ENCODE measurements around the gene ROR2. TPM values are rescaled to one million over a fixed set of nuclear protein-coding genes. Genes with fewer than 3 reads are reported as not detected.

Gene ROR2
- total and polyA plus RNA-seq, 4 donors: 0.13 to 0.84 (median 0.52) TPM

GRCh38 chr9:91782708-91783214 is 167.3 kb downstream of the ROR2 start:
- Histone ChIP-seq H3K9ac (ENCODE audit: low read depth in 1 of 2, low read length in 2 of 2) (no peak overlapping the region), H3K4me3 (ENCODE audit: low read depth in 1 of 3, low read length in 3 of 3) (no peak overlapping the region), H3K9me3 (ENCODE audit: control insufficient read depth in 4 of 4, low read length in 3 of 4) (peaks cover 0 to 2% (median 0%) of the 10 kb centered on the region in 4 donors), H3K27me3 (ENCODE audit: control insufficient read depth in 4 of 4, insufficient read depth in 4 of 4, low read length in 3 of 4) (peaks cover 0 to 14% (median 0%) of the 10 kb centered on the region in 4 donors), H3K4me1 (ENCODE audit: control insufficient read depth in 4 of 4, insufficient read depth in 4 of 4, low read length in 3 of 4) (no peaks in the 10 kb centered on the region), H3K27ac (ENCODE audit: low read depth in 1 of 2, low read length in 2 of 2) (no peak overlapping the region), H3K36me3 (ENCODE audit: control insufficient read depth in 4 of 4, insufficient read depth in 3 of 4, low read depth in 1 of 4, low read length in 3 of 4) (no peaks in the 10 kb centered on the region)
- TF ChIP-seq EGR1 (IDR thresholded peaks at IDR 0.05; ENCODE audit: low read depth in 2 of 2) (no peak), NR2F2 (IDR thresholded peaks at IDR 0.05) (no peak), HNF4A (conservative IDR thresholded peaks at IDR 0.05) (no peak), FOXA1 (IDR thresholded peaks at IDR 0.05) (no peak), FOXA2 (IDR thresholded peaks at IDR 0.05) (no peak), ATF3 (IDR thresholded peaks at IDR 0.05) (no peak), SP1 (IDR thresholded peaks at IDR 0.05) (no peak), CTCF (IDR thresholded peaks at IDR 0.05; ENCODE audit: low read depth, low read length, missing input control) (no peak), RAD21 (IDR thresholded peaks at IDR 0.05) (no peak)
- TF ChIP-seq, protein P1, sequence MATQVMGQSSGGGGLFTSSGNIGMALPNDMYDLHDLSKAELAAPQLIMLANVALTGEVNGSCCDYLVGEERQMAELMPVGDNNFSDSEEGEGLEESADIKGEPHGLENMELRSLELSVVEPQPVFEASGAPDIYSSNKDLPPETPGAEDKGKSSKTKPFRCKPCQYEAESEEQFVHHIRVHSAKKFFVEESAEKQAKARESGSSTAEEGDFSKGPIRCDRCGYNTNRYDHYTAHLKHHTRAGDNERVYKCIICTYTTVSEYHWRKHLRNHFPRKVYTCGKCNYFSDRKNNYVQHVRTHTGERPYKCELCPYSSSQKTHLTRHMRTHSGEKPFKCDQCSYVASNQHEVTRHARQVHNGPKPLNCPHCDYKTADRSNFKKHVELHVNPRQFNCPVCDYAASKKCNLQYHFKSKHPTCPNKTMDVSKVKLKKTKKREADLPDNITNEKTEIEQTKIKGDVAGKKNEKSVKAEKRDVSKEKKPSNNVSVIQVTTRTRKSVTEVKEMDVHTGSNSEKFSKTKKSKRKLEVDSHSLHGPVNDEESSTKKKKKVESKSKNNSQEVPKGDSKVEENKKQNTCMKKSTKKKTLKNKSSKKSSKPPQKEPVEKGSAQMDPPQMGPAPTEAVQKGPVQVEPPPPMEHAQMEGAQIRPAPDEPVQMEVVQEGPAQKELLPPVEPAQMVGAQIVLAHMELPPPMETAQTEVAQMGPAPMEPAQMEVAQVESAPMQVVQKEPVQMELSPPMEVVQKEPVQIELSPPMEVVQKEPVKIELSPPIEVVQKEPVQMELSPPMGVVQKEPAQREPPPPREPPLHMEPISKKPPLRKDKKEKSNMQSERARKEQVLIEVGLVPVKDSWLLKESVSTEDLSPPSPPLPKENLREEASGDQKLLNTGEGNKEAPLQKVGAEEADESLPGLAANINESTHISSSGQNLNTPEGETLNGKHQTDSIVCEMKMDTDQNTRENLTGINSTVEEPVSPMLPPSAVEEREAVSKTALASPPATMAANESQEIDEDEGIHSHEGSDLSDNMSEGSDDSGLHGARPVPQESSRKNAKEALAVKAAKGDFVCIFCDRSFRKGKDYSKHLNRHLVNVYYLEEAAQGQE (IDR thresholded peaks at IDR 0.05): no peak
- TF ChIP-seq, protein P2, sequence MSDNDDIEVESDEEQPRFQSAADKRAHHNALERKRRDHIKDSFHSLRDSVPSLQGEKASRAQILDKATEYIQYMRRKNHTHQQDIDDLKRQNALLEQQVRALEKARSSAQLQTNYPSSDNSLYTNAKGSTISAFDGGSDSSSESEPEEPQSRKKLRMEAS (IDR thresholded peaks at IDR 0.05): no peak
- 83% methylated on average over 5 of the region's 5 CpGs for WGBS
- DNase-seq (ENCODE audit: low spot score): no peak

GRCh38 chr9:91781906-91782305 is 168.1 kb downstream of the ROR2 start:
- Histone ChIP-seq H3K4me1 (ENCODE audit: control insufficient read depth in 4 of 4, insufficient read depth in 4 of 4, low read length in 3 of 4) (no peaks in the 10 kb centered on the region), H3K4me3 (ENCODE audit: low read depth in 1 of 3, low read length in 3 of 3) (no peak overlapping the region), H3K27me3 (ENCODE audit: control insufficient read depth in 4 of 4, insufficient read depth in 4 of 4, low read length in 3 of 4) (peaks cover 0 to 14% (median 0%) of the 10 kb centered on the region in 4 donors), H3K9ac (ENCODE audit: low read depth in 1 of 2, low read length in 2 of 2) (no peak overlapping the region), H3K27ac (ENCODE audit: low read depth in 1 of 2, low read length in 2 of 2) (no peak overlapping the region), H3K9me3 (ENCODE audit: control insufficient read depth in 4 of 4, low read length in 3 of 4) (peaks cover 0 to 2% (median 0%) of the 10 kb centered on the region in 4 donors), H3K36me3 (ENCODE audit: control insufficient read depth in 4 of 4, insufficient read depth in 3 of 4, low read depth in 1 of 4, low read length in 3 of 4) (no peaks in the 10 kb centered on the region)
- no peak for DNase-seq (ENCODE audit: low spot score)
- 74% methylated on average over 3 of the region's 3 CpGs for WGBS
- TF ChIP-seq FOXA2 (IDR thresholded peaks at IDR 0.05): no peak
- TF ChIP-seq, protein P2 (IDR thresholded peaks at IDR 0.05): no peak
- TF ChIP-seq RAD21 (IDR thresholded peaks at IDR 0.05): no peak
- no peak for TF ChIP-seq TAF1 (conservative IDR thresholded peaks at IDR 0.05)

Data from liver (tissue), 9 donors.